K562 (cell line): ENCODE data around the gene HOATZ. TPM values are rescaled to one million over a fixed set of nuclear protein-coding genes. Genes with fewer than 3 reads are reported as not detected.

Experiments used
- ATAC-seq: fragments of 200-7000 bp; cut with Tn5 transposase; 3 replicates; pipeline ENCODE4 v1.9.1; 2020; ENCODE audit warnings: moderate library complexity
- BruUV-seq: library from RNA; stranded (reverse); fragments of 400-500 nt; replicated peaks from 2 replicates; lab custom pipeline; 2021; lab: Mats Ljungman, UMichigan
- CTCF ChIA-PET: fragments of 300-600 bp; formaldehyde crosslinking; extraction: SDS; loops from one replicate; lab custom pipeline; 2021; ENCODE audit warnings: low intra/inter-chr PET ratio; lab: Yijun Ruan, JAX
- POLR2A ChIA-PET: fragments of 300-600, 350-650 bp; sonication (Branson Sonifier 250); formaldehyde crosslinking; extraction: SDS; loops from one replicate; lab custom pipeline; 2021; ENCODE audit warnings: antibody characterized with exemption, inconsistent platforms; lab: Yijun Ruan, JAX
- DNase-seq, 4 experiments: peaks; one replicate each; pipeline versions ENCODE4 v3.0.0 to v3.0.0-alpha.2; 2011 to 2018; ENCODE audit warnings: low spot score in 3 of 4, mixed read lengths in 3 of 4; ENCODE audit errors: extremely low read depth in 1 of 4
- FAIRE-seq: peaks from 2 replicates; lab custom pipeline; 2011; peaks lifted over from hg19 to GRCh38; lab: Jason Lieb, UNC
- H2AFZ ChIP-seq: 2 replicates; pipeline ENCODE4 v1.6.0; 2011; ENCODE audit warnings: low read depth, low read length, control low read depth, inconsistent platforms
- H3K27ac ChIP-seq: fragments of 200-600 bp; 3 replicates; pipeline ENCODE4 v1.8.0; 2011; ENCODE audit warnings: low read depth, mild to moderate bottlenecking, control low read depth, inconsistent platforms, low read length, moderate library complexity, mixed read lengths; ENCODE audit errors: extremely low read depth
- H3K27me3 ChIP-seq, 2 experiments: fragments of 300-600 bp in 1 of 2; 2 replicates in 1 of 2; 3 replicates in 1 of 2; pipeline versions ENCODE4 v1.6.0 to v1.8.0; 2011; ENCODE audit warnings: inconsistent platforms in 2 of 2, low read length in 2 of 2, mild to moderate bottlenecking in 1 of 2, mixed read lengths in 1 of 2, moderate library complexity in 1 of 2; ENCODE audit not compliant: control insufficient read depth in 2 of 2, insufficient read depth in 2 of 2
- H3K36me3 ChIP-seq: fragments of 300-600 bp; 3 replicates; pipeline ENCODE4 v1.8.0; 2011; ENCODE audit warnings: mild to moderate bottlenecking, low read length, inconsistent platforms; ENCODE audit not compliant: control insufficient read depth, insufficient read depth
- H3K4me1 ChIP-seq, 2 experiments: fragments of 200-600 bp in 1 of 2; replicated peaks in 1 of 2; 2 replicates in 1 of 2; 3 replicates in 1 of 2; pipeline versions ENCODE4 v1.5.1 to v1.8.0; 2011; ENCODE audit warnings: inconsistent platforms in 2 of 2, low read length in 2 of 2, mild to moderate bottlenecking in 1 of 2, mixed read lengths in 1 of 2, moderate library complexity in 1 of 2; ENCODE audit not compliant: control insufficient read depth in 2 of 2, insufficient read depth in 2 of 2
- H3K4me2 ChIP-seq: 2 replicates; pipeline ENCODE4 v1.6.1; 2011; ENCODE audit warnings: low read length, control low read depth, inconsistent platforms, mixed read lengths; ENCODE audit not compliant: insufficient read depth
- H3K4me3 ChIP-seq: fragments of 200-600 bp; sonication (generic), shearing (Covaris generic); 2 replicates; pipeline ENCODE4 v1.5.1; 2016; ENCODE audit warnings: control low read depth, inconsistent platforms
- H3K79me2 ChIP-seq: fragments of 200-600 bp; 3 replicates; pipeline ENCODE4 v1.8.0; 2011; ENCODE audit warnings: low read length, inconsistent platforms; ENCODE audit not compliant: control insufficient read depth, insufficient read depth
- H3K9ac ChIP-seq, 2 experiments: 2 replicates each; pipeline versions ENCODE4 v1.6.0 to v1.6.1; 2011; ENCODE audit warnings: low read depth in 2 of 2, low read length in 2 of 2, control low read depth in 1 of 2, inconsistent platforms in 1 of 2, mild to moderate bottlenecking in 1 of 2, mixed read lengths in 1 of 2; ENCODE audit not compliant: insufficient read depth in 1 of 2
- H3K9me1 ChIP-seq: one replicate; pipeline ENCODE4 v1.6.0; 2011; ENCODE audit warnings: inconsistent platforms, mild to moderate bottlenecking, low read length, moderate library complexity; ENCODE audit not compliant: control insufficient read depth, insufficient read depth
- H3K9me3 ChIP-seq: replicated peaks from 2 replicates; pipeline ENCODE4 v1.5.1; 2011; ENCODE audit warnings: low read depth, low read length, inconsistent platforms; ENCODE audit not compliant: control insufficient read depth, insufficient read depth
- H4K20me1 ChIP-seq: replicated peaks from 2 replicates; pipeline ENCODE4 v1.6.1; 2011; ENCODE audit warnings: low read length, inconsistent platforms, mixed read lengths; ENCODE audit not compliant: control insufficient read depth, insufficient read depth
- BRF2 ChIP-seq: IDR thresholded peaks from 3 replicates; pipeline ENCODE4 v1.6.1; 2011; ENCODE audit warnings: borderline replicate concordance, mild to moderate bottlenecking; ENCODE audit not compliant: insufficient read length, insufficient read depth
- KDM4B ChIP-seq, 2 experiments: fragments of 450-650 bp in 1 of 2; sonication (generic) in 1 of 2; IDR thresholded peaks; 2 replicates each; pipeline ENCODE4 v1.6.1; 2016 to 2017; ENCODE audit warnings: borderline replicate concordance in 2 of 2, antibody characterized with exemption in 1 of 2, low read depth in 1 of 2, mild to moderate bottlenecking in 1 of 2
- NFIX ChIP-seq: fragments of 250-450 bp; sonication (Bioruptor Pico); IDR thresholded peaks from 2 replicates; pipeline ENCODE4 v1.4.0; 2020; ENCODE audit warnings: low read depth, mild to moderate bottlenecking, moderate library complexity
- RERE ChIP-seq: sonication (generic); formaldehyde crosslinking; IDR thresholded peaks from 2 replicates; pipeline ENCODE4 v1.8.0; 2023; ENCODE audit warnings: missing genetic modification reagents, mild to moderate bottlenecking, borderline replicate concordance
- TSC22D4 ChIP-seq: fragments of 450-650 bp; IDR thresholded peaks from 2 replicates; pipeline ENCODE4 v1.6.1; 2016; ENCODE audit warnings: missing genetic modification characterization, missing biosample characterization, control low read depth
- ZKSCAN8 ChIP-seq: fragments of 200-800 bp; sonication (Bioruptor generic); IDR thresholded peaks from 2 replicates; pipeline ENCODE4 v1.6.1; 2016; ENCODE audit warnings: missing genetic modification characterization, missing compliant biosample characterization
- whole genome bisulfite sequencing: fragments of 100-300 bp; shearing (Covaris generic); methylation state at CpG from one replicate; pipeline ENCODE4 v1.1.6; 2016; ENCODE audit warnings: low coverage, mixed read lengths; ENCODE audit not compliant: insufficient coverage; ENCODE audit errors: missing lambda C conversion rate; 5-methylcytosine and 5-hydroxymethylcytosine counted together
- in situ Hi-C: fragments of 300-500 bp; cut with MboI; formaldehyde crosslinking; loops from 4 replicates; pipeline ENCODE4 v1.15.0; 2018; ENCODE audit warnings: inconsistent platforms, mixed read lengths
- intact Hi-C: fragments of 100-400 bp; cut with micrococcal nuclease; formaldehyde crosslinking; loops from 2 replicates; pipeline ENCODE4 v1.14.2; 2022
- polyA plus RNA-seq, 8 experiments: library from polyadenylated mRNA; depleted of rRNA in 4 of 8; stranded (reverse) in 5 of 8; unstranded in 3 of 8; fragments of >200 nt; fragmentation: Nextera tagmentation in 2 of 8; fragmentation: Illumina TruSeq in 1 of 8; extraction: Ambion mirVana in 2 of 8; extraction: Trizol in 1 of 8; gene quantifications; 2 replicates each; pipeline versions ENCODE4 v1.2.1 to v1.2.3, GENCODE V29; 2011 to 2014; ENCODE audit warnings: inconsistent platforms in 1 of 8, missing spikeins in 1 of 8
- total RNA-seq, 7 experiments: library from RNA; depleted of rRNA in 6 of 7; stranded (reverse); fragments of >200 nt in 6 of 7; fragmentation: Illumina TruSeq in 2 of 7; extraction: Trizol in 2 of 7; gene quantifications; 2 replicates each; pipeline versions ENCODE4 v1.2.1 to v1.2.3, GENCODE V29; 2011 to 2021; ENCODE audit warnings: low replicate concordance in 1 of 7
- TF ChIP-seq, protein P1 (sequence below): fragments of 450-650 bp; formaldehyde crosslinking; IDR thresholded peaks from 2 replicates; pipeline ENCODE4 v1.4.0; 2020; ENCODE audit warnings: mild to moderate bottlenecking, mixed read lengths
- TF ChIP-seq, protein P2 (sequence below): fragments of 250-450 bp; sonication (Bioruptor Pico); IDR thresholded peaks from 2 replicates; pipeline ENCODE4 v1.5.1; 2021; ENCODE audit warnings: mild to moderate bottlenecking
- TF ChIP-seq, protein P3 (sequence below): IDR thresholded peaks from 2 replicates; pipeline ENCODE4 v1.6.1; 2014; ENCODE audit warnings: antibody characterized with exemption

The HOATZ gene
- total and polyA plus RNA-seq, 9 of the 15 experiments (the other 6 are each of a cell fraction or from before 2014, with no cell fraction given), result not detected

GRCh38 chr11:111513240-111513605, 1.4 kb upstream of the HOATZ start:
- no TSS peak for BruUV-seq
- ChIA-PET POLR2A (no interaction called here), CTCF (no interaction called here)
- TF ChIP-seq RERE (CRISPR knock-in tag) (no peak), BRF2 (no peak), KDM4B (IDR thresholded peaks at IDR 0.05; ENCODE audit: borderline replicate concordance in 2 of 2, low read depth in 1 of 2) (no peak), NFIX (no peak), ZKSCAN8 (CRISPR knock-in tag) (no peak), TSC22D4 (tag) (no peak)
- TF ChIP-seq, protein P1, sequence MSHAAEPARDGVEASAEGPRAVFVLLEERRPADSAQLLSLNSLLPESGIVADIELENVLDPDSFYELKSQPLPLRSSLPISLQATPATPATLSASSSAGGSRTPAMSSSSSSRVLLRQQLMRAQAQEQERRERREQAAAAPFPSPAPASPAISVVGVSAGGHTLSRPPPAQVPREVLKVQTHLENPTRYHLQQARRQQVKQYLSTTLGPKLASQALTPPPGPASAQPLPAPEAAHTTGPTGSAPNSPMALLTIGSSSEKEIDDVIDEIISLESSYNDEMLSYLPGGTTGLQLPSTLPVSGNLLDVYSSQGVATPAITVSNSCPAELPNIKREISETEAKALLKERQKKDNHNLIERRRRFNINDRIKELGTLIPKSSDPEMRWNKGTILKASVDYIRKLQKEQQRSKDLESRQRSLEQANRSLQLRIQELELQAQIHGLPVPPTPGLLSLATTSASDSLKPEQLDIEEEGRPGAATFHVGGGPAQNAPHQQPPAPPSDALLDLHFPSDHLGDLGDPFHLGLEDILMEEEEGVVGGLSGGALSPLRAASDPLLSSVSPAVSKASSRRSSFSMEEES (CRISPR knock-in tag), result no peak
- TF ChIP-seq, protein P2, sequence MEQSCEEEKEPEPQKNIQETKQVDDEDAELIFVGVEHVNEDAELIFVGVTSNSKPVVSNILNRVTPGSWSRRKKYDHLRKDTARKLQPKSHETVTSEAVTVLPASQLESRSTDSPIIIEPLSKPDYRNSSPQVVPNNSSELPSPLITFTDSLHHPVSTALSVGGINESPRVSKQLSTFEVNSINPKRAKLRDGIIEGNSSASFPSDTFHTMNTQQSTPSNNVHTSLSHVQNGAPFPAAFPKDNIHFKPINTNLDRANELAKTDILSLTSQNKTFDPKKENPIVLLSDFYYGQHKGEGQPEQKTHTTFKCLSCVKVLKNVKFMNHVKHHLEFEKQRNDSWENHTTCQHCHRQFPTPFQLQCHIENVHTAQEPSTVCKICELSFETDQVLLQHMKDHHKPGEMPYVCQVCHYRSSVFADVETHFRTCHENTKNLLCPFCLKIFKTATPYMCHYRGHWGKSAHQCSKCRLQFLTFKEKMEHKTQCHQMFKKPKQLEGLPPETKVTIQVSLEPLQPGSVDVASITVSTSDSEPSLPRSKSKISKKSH (CRISPR knock-in tag), result no peak
- TF ChIP-seq, protein P3, sequence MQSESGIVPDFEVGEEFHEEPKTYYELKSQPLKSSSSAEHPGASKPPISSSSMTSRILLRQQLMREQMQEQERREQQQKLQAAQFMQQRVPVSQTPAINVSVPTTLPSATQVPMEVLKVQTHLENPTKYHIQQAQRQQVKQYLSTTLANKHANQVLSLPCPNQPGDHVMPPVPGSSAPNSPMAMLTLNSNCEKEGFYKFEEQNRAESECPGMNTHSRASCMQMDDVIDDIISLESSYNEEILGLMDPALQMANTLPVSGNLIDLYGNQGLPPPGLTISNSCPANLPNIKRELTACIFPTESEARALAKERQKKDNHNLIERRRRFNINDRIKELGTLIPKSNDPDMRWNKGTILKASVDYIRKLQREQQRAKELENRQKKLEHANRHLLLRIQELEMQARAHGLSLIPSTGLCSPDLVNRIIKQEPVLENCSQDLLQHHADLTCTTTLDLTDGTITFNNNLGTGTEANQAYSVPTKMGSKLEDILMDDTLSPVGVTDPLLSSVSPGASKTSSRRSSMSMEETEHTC, result no peak

More at GRCh38 chr11:111513240-111513605, 1.4 kb upstream of the HOATZ start:
- Histone ChIP-seq H2AFZ (no peak overlapping the region), H3K27me3 (peaks cover 11 to 15% of the 10 kb centered on the region in 2 experiments; a peak in 4 of 5 replicates), H3K36me3 (no peaks in the 10 kb centered on the region), H3K9ac (no peak overlapping the region), H3K27ac (no peak overlapping the region), H3K4me3 (no peak overlapping the region), H3K79me2 (no peaks in the 10 kb centered on the region), H3K4me2 (no peak overlapping the region; the same call in 1 of the 2 replicates), H3K9me1 (no peaks in the 10 kb centered on the region), H3K4me1 (peaks cover 0 to 9% of the 10 kb centered on the region in 2 experiments; a peak in 3 of 5 replicates), H3K9me3 (no peaks in the 10 kb centered on the region), H4K20me1 (no peaks in the 10 kb centered on the region)
- WGBS, result 2% methylated on average over 6 of the region's 6 CpGs
- FAIRE-seq (no peak), ATAC-seq (no peak; the same call in 2 of the 3 replicates), DNase-seq (no peak)
- intact Hi-C loops (no loop called here), in situ Hi-C loops (no loop called here)
